Diencephalon (tissue), 1 donor: ENCODE results near the gene ZBTB32. TPM values are rescaled to one million over a fixed set of nuclear protein-coding genes. Genes with fewer than 3 reads are reported as not detected.

Experiments used
- total RNA-seq: library from RNA; depleted of rRNA; stranded (reverse); fragments of >200 nt; gene quantifications from one replicate; pipeline ENCODE4 v1.2.3, GENCODE V29; 2014

Gene ZBTB32
- not detected for total RNA-seq

GRCh38 chr19:35704218-35704617 lies at the start of gene ZBTB32:
Gene ZBTB32, plus strand, starts transcription at chr19:35704558. Its CDS starts 10,069 bp downstream, at chr19:35714627.

GRCh38 chr19:35666251-35666913 lies 38.0 kb upstream of the ZBTB32 start, which contains the start of gene UPK1A:
Gene UPK1A, plus strand, starts transcription at chr19:35666517. Its CDS starts 296 bp downstream, at chr19:35666813.

GRCh38 chr19:35717665-35718344 lies 13.4 kb downstream of the ZBTB32 start, which contains the start of gene KMT2B:
Gene KMT2B, plus strand, starts transcription at chr19:35718003. Its CDS starts 16 bp downstream, at chr19:35718019.

GRCh38 chr19:35742121-35742724 lies 37.9 kb downstream of the ZBTB32 start, which contains the start of gene IGFLR1:
Gene IGFLR1, minus strand, starts transcription at chr19:35742452. Its CDS starts 1,272 bp downstream, at chr19:35741180.

GRCh38 chr19:35745328-35746086 lies 41.1 kb downstream of the ZBTB32 start, which contains the start of the genes PSENEN and U2AF1L4:
Gene PSENEN, plus strand, starts transcription at chr19:35745651. Its CDS starts 280 bp downstream, at chr19:35745931.
Gene U2AF1L4, minus strand, starts transcription at chr19:35745418. Its CDS starts 27 bp downstream, at chr19:35745391.

GRCh38 chr19:35748106-35749020 lies 44.0 kb downstream of the ZBTB32 start, which contains the start of gene LIN37:
Gene LIN37, plus strand, starts transcription at chr19:35748576. Its CDS starts 149 bp downstream, at chr19:35748725.

GRCh38 chr19:35756377-35757230 lies 52.2 kb downstream of the ZBTB32 start, which contains the start of gene HSPB6:
Gene HSPB6, minus strand, starts transcription at chr19:35757029. Its CDS starts 21 bp downstream, at chr19:35757008.

GRCh38 chr19:35757749-35758608 lies 53.6 kb downstream of the ZBTB32 start, which contains the start of gene PROSER3:
Gene PROSER3, plus strand, starts transcription at chr19:35758176. Its CDS starts 40 bp downstream, at chr19:35758216.

Other genes starting within 250 kb of the ZBTB32 start
- gene KRTDAP, start 214.1 kb upstream of the ZBTB32 start, total RNA-seq: not detected
- 15.5 TPM for gene DMKN, start 190.9 kb upstream of the ZBTB32 start, total RNA-seq
- gene SBSN, start 176.2 kb upstream of the ZBTB32 start, total RNA-seq: not detected
- not detected for gene GAPDHS, start 171.1 kb upstream of the ZBTB32 start, total RNA-seq
- 61.1 TPM for gene TMEM147, start 158.9 kb upstream of the ZBTB32 start, total RNA-seq
- not detected for gene ATP4A, start 140.9 kb upstream of the ZBTB32 start, total RNA-seq
- not detected for gene PMIS2, start 118.4 kb upstream of the ZBTB32 start, total RNA-seq
- 6.0 TPM for gene HAUS5, start 91.8 kb upstream of the ZBTB32 start, total RNA-seq
- 18.2 TPM for gene RBM42, start 75.5 kb upstream of the ZBTB32 start, total RNA-seq
- gene ETV2, start 62.8 kb upstream of the ZBTB32 start, total RNA-seq: 0.46 TPM
- 199 TPM for gene COX6B1, start 56.2 kb upstream of the ZBTB32 start, total RNA-seq
- gene UPK1A, start 38.0 kb upstream of the ZBTB32 start, total RNA-seq: not detected
- 6.2 TPM for gene KMT2B, start 13.4 kb downstream of the ZBTB32 start, total RNA-seq
- gene IGFLR1, start 37.9 kb downstream of the ZBTB32 start, total RNA-seq: 0.46 TPM
- 10.8 TPM for gene U2AF1L4, start 40.9 kb downstream of the ZBTB32 start, total RNA-seq
- 23.5 TPM for gene PSENEN, start 41.1 kb downstream of the ZBTB32 start, total RNA-seq
- 12.0 TPM for gene LIN37, start 44.0 kb downstream of the ZBTB32 start, total RNA-seq
- gene HSPB6, start 52.5 kb downstream of the ZBTB32 start, total RNA-seq: 0.23 TPM
- 5.5 TPM for gene PROSER3, start 53.6 kb downstream of the ZBTB32 start, total RNA-seq
- 68.0 TPM for gene ARHGAP33, start 71.0 kb downstream of the ZBTB32 start, total RNA-seq
- gene PRODH2, start 108.3 kb downstream of the ZBTB32 start, total RNA-seq: not detected
- gene NPHS1, start 147.9 kb downstream of the ZBTB32 start, total RNA-seq: 0.46 TPM
- gene KIRREL2, start 152.4 kb downstream of the ZBTB32 start, total RNA-seq: 1.8 TPM
- 328 TPM for gene APLP1, start 164.0 kb downstream of the ZBTB32 start, total RNA-seq
- gene NFKBID, start 196.0 kb downstream of the ZBTB32 start, total RNA-seq: 2.8 TPM
- gene HCST, start 198.0 kb downstream of the ZBTB32 start, total RNA-seq: 0.92 TPM
- 5.5 TPM for gene TYROBP, start 203.7 kb downstream of the ZBTB32 start, total RNA-seq
- gene LRFN3, start 231.8 kb downstream of the ZBTB32 start, total RNA-seq: 21.2 TPM